Activated B cell treated with CpG ODN at 0.5 μM for 24 hours (primary cell): ENCODE results near the gene SPHK2. TPM values are rescaled to one million over a fixed set of nuclear protein-coding genes. Genes with fewer than 3 reads are reported as not detected.
A peak's percentile ranks its signal among the peaks of the same experiment; 100 is the strongest.

Source experiments
- ATAC-seq: fragments of 200-7000 bp; cut with Tn5 transposase; one replicate; pipeline ENCODE4 v1.10.0; 2021; ENCODE audit warnings: low read depth, mild to moderate bottlenecking, moderate library complexity
- CTCF ChIA-PET: fragments of 350-600 bp; sonication (Branson Sonifier 250); formaldehyde crosslinking; loops from one replicate; lab custom pipeline; 2021; ENCODE audit warnings: antibody characterized with exemption; lab: Charles Lee
- POLR2A ChIA-PET: fragments of 350-600 bp; sonication (Branson Sonifier 250); formaldehyde crosslinking; loops from one replicate; lab custom pipeline; 2021; ENCODE audit warnings: antibody characterized with exemption; lab: Charles Lee
- DNase-seq: peaks from one replicate; pipeline ENCODE4 v3.0.0; 2022
- H3K27ac Mint-ChIP-seq: one replicate; pipeline ENCODE4 v1.8.0; 2020; ENCODE audit warnings: mixed read lengths
- H3K27me3 Mint-ChIP-seq: one replicate; pipeline ENCODE4 v1.8.0; 2021; ENCODE audit warnings: mixed read lengths
- H3K36me3 Mint-ChIP-seq: one replicate; pipeline ENCODE4 v1.8.0; 2021; ENCODE audit warnings: low read depth, mixed read lengths
- H3K4me1 Mint-ChIP-seq: one replicate; pipeline ENCODE4 v1.8.0; 2021; ENCODE audit warnings: mixed read lengths
- H3K4me3 Mint-ChIP-seq: one replicate; pipeline ENCODE4 v1.8.0; 2020; ENCODE audit warnings: mild to moderate bottlenecking, mixed read lengths
- H3K9me3 Mint-ChIP-seq: one replicate; pipeline ENCODE4 v1.8.0; 2020; ENCODE audit warnings: mixed read lengths
- CTCF ChIP-seq: fragments of 200-600 bp; IDR thresholded peaks from one replicate; pipeline ENCODE4 v1.8.0; 2022; ENCODE audit warnings: antibody characterized with exemption, mild to moderate bottlenecking
- intact Hi-C: fragments of 100-400 bp; cut with micrococcal nuclease; formaldehyde crosslinking; loops from one replicate; pipeline ENCODE4 v1.15.1; 2024
- total RNA-seq: library from RNA; stranded (reverse); gene quantifications from 2 replicates; pipeline ENCODE4 v1.2.3, GENCODE V29; 2022

Gene SPHK2
- total RNA-seq, 1 donor from 2014 or later = 48.5 TPM

DNA sequence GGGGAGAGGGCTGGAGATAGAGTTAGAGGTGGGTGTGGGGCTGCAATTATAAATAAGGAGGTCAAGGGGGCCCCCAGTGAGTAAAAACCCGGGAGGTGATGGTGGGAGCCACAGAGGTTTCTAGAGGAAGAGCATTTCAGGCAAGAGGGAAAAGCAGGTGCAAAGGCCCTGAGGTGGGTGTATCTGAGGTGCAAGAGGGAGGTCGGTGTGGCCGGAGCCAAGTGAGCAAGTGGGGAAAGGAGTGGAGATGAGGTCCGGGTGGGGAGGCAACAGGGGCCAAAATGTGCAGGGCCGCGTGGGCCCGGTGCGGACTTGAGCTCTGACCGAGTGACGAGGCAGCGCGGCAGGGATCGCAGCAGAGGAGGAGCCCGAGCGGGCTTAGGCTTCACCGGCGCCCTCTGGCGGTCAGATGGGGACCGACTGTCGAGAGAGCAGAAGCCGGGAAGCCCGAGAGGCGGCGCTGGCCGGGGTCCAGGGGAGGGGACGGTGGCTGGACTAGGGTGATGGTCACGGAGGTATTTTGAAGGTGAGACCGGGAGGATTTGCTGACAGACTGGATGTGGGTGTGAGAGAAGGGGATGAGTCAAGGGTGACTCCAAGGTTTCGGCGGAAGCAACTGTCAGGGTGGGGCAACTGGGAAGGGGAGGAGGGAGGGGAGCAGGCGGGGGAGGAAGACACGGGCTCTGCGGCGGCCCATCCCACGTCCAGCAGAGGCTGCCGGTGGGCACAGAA is 30.5 kb upstream of the SPHK2 start:
- POLR2A ChIA-PET = interaction anchor here (0.5 to 2.1 kb wide), 4 partner anchors 30 to 473 kb away, joined by 3 to 8 read pairs (median 4); partner anchors contain the start of genes EMP3, RPL18 and SPHK2
- no peaks in the 10 kb centered on the region for H3K9me3 Mint-ChIP-seq
- peak; percentile 58 for TF ChIP-seq CTCF
- DNase-seq = peak; percentile 84
- peaks cover 9% of the 10 kb centered on the region for H3K27me3 Mint-ChIP-seq
- H3K36me3 Mint-ChIP-seq = no peaks in the 10 kb centered on the region
- peak overlapping the region; percentile 80 for H3K4me3 Mint-ChIP-seq
- H3K4me1 Mint-ChIP-seq = peaks cover 15% of the 10 kb centered on the region
- H3K27ac Mint-ChIP-seq = no peak overlapping the region
- intact Hi-C loops = loop anchor here (1.0 to 5.0 kb wide), 5 partner anchors 19 to 322 kb away; no protein-coding TSS in a partner anchor
- peak; percentile 93 for ATAC-seq
- CTCF ChIA-PET = interaction anchor here (0.9 to 4.5 kb wide), 13 partner anchors 9 to 328 kb away, joined by 3 to 26 read pairs (median 4); partner anchors contain the start of genes RPL18 and SPHK2

- Mint-ChIP-seq H3K27me3 (peaks cover 9% of the 10 kb centered on the region), H3K27ac (no peak overlapping the region), H3K4me3 (no peak overlapping the region), H3K9me3 (no peaks in the 10 kb centered on the region), H3K4me1 (peaks cover 9% of the 10 kb centered on the region), H3K36me3 (no peaks in the 10 kb centered on the region)
- ATAC-seq (no peak), DNase-seq (no peak)
- CTCF ChIA-PET = interaction anchor here (1.0 to 4.5 kb wide), 2 partner anchors 18 to 102 kb away, joined by 3 to 26 read pairs; no protein-coding TSS in a partner anchor
- POLR2A ChIA-PET = no interaction called here
- intact Hi-C loops = no loop called here
- TF ChIP-seq CTCF = no peak
Observed at GRCh38 chr19:48591021-48591420, 28.3 kb upstream of the SPHK2 start.

GRCh38 chr19:48595171-48595570 is 24.1 kb upstream of the SPHK2 start:
- H3K36me3 Mint-ChIP-seq = no peaks in the 10 kb centered on the region
- intact Hi-C loops = no loop called here
- CTCF ChIA-PET = interaction anchor here (0.7 to 1.9 kb wide), 2 partner anchors 11 to 14 kb away, joined by 3 to 6 read pairs; no protein-coding TSS in a partner anchor
- H3K27me3 Mint-ChIP-seq = peaks cover 4% of the 10 kb centered on the region
- H3K4me1 Mint-ChIP-seq = no peaks in the 10 kb centered on the region
- H3K4me3 Mint-ChIP-seq = no peak overlapping the region
- DNase-seq (no peak), ATAC-seq (no peak)
- POLR2A ChIA-PET = interaction anchor here (0.6 kb wide), 1 partner anchor 331 kb away, joined by 5 read pairs; no protein-coding TSS in a partner anchor
- no peaks in the 10 kb centered on the region for H3K9me3 Mint-ChIP-seq
- H3K27ac Mint-ChIP-seq = no peak overlapping the region
- TF ChIP-seq CTCF = no peak

- Mint-ChIP-seq H3K27me3 (no peaks in the 10 kb centered on the region), H3K9me3 (no peaks in the 10 kb centered on the region), H3K4me1 (no peaks in the 10 kb centered on the region), H3K27ac (no peak overlapping the region), H3K36me3 (no peaks in the 10 kb centered on the region), H3K4me3 (no peak overlapping the region)
- ATAC-seq (no peak), DNase-seq (no peak)
- ChIA-PET CTCF (no interaction called here), POLR2A (interaction anchor here (0.6 kb wide), 1 partner anchor 332 kb away, joined by 5 read pairs; no protein-coding TSS in a partner anchor)
- no peak for TF ChIP-seq CTCF
- intact Hi-C loops = no loop called here
Observed at GRCh38 chr19:48595833-48596232, 23.5 kb upstream of the SPHK2 start.

DNA sequence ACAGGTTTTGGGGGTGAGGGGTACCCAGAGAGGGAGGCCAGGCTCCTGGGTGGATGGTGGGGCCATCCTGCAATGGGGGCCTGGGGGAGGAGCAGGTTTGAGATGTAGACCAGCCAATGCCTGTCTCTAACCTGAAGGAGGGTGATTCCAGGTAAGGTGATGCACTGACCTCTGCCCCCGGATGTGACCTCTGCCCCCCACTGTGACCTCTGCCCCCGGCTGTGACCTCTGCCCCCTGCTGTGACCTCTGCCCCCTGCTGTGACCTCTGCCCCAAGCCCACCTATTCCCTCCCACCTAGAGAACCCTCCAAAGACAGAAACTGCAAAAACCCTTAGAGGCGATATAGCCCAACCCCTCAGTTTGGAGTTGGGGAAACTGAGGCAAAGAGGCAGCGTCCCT is 23.1 kb upstream of the SPHK2 start:
- no peaks in the 10 kb centered on the region for H3K4me1 Mint-ChIP-seq
- H3K27me3 Mint-ChIP-seq = no peaks in the 10 kb centered on the region
- ChIA-PET POLR2A (no interaction called here), CTCF (no interaction called here)
- TF ChIP-seq CTCF = no peak
- DNase-seq = no peak
- H3K4me3 Mint-ChIP-seq = no peak overlapping the region
- no peak for ATAC-seq
- H3K27ac Mint-ChIP-seq = no peak overlapping the region
- no peaks in the 10 kb centered on the region for H3K9me3 Mint-ChIP-seq
- H3K36me3 Mint-ChIP-seq = no peaks in the 10 kb centered on the region
- intact Hi-C loops = no loop called here
